ENCODE measurements around the gene ABHD17C.

DNA sequence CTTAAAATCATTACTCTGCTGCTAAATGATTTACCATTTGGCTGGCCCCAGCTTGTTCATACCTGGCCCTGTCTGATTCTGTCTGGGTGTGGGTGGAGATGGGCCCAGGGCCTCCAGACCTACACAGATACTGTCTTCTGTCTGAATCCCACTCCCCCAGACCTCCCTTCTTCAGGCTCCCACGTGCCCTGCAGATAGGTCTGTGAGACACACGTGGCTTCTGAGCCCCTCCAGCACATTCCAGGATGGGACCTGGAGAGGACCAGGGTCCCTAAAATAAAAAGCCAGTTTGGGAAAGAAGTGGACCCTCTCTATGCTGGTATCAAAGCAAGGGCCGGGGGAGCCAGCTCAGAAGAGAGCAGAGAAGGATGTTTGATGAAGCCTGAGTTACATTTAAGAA lies 69.4 kb downstream of the ABHD17C start:
- TF ChIP-seq EZH2 (IDR thresholded peaks at IDR 0.05; ENCODE audit: insufficient read depth, poor library complexity, severe bottlenecking): no peak
- TF ChIP-seq EZH2phosphoT487 (IDR thresholded peaks at IDR 0.05; ENCODE audit: insufficient read depth, low read depth): no peak

Data from GM23248 (cell line).